ENCODE measurements around the gene PHF8. TPM values are rescaled to one million over a fixed set of nuclear protein-coding genes. Genes with fewer than 3 reads are reported as not detected.

The PHF8 gene
- total RNA-seq, 1 experiment from 2014 or later = 29.6 TPM

DNA sequence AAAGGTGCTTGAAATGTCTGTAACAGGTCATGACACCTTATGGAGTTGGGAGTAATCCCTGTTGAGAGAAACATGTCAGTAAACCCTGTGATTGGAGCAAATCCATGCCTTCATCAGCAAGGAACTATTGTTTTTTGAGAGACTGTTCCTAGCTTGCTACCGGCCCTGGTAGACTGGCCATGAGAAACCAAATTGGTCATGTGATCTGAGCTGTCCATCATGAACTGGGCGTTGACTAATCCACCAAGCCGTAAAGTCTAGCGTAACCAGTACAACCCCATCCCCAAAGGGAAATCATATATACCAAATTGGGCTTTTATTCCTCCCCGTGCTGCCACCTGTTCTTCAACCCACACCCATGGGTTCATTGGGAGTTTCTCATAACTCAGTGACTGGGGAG is 143.7 kb downstream of the PHF8 start:
- POLR2A ChIA-PET = no interaction called here

DNA sequence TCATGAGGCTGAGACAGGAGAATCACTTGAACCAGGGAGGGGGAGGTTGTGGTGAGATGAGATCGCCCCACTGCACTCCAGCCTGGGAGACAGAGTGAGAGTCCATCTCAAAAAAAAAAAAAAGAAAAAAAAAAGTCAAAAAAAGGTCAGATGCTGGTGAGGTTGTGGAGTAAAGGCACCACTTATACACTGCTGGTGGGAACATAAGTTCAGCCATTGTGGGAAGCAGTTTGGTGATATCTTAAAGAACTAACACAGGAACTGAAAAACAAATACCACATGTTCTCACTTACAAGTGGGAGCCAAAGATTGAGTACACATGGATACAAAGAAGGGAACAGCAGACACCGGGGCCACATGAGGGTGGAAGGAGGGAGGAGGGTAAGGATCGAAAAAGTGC is 149.0 kb downstream of the PHF8 start:
- no peak for ATAC-seq
- POLR2A ChIA-PET = no interaction called here
- H3K9me3 Mint-ChIP-seq = no peaks in the 10 kb centered on the region
- TF ChIP-seq CBFB (CRISPR knock-in tag; IDR thresholded peaks at IDR 0.05; ENCODE audit: low read depth) = no peak
- no peak for TF ChIP-seq ESRRA (CRISPR knock-in tag; IDR thresholded peaks at IDR 0.05; ENCODE audit: borderline replicate concordance)
- TF ChIP-seq, protein P1, sequence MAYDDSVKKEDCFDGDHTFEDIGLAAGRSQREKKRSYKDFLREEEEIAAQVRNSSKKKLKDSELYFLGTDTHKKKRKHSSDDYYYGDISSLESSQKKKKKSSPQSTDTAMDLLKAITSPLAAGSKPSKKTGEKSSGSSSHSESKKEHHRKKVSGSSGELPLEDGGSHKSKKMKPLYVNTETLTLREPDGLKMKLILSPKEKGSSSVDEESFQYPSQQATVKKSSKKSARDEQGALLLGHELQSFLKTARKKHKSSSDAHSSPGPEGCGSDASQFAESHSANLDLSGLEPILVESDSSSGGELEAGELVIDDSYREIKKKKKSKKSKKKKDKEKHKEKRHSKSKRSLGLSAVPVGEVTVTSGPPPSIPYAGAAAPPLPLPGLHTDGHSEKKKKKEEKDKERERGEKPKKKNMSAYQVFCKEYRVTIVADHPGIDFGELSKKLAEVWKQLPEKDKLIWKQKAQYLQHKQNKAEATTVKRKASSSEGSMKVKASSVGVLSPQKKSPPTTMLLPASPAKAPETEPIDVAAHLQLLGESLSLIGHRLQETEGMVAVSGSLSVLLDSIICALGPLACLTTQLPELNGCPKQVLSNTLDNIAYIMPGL (CRISPR knock-in tag; IDR thresholded peaks at IDR 0.05) = no peak
- TF ChIP-seq GABPB1 (CRISPR knock-in tag; IDR thresholded peaks at IDR 0.05) = no peak
- no peak for TF ChIP-seq NFATC4 (CRISPR knock-in tag; IDR thresholded peaks at IDR 0.05)
- TF ChIP-seq, protein P2, sequence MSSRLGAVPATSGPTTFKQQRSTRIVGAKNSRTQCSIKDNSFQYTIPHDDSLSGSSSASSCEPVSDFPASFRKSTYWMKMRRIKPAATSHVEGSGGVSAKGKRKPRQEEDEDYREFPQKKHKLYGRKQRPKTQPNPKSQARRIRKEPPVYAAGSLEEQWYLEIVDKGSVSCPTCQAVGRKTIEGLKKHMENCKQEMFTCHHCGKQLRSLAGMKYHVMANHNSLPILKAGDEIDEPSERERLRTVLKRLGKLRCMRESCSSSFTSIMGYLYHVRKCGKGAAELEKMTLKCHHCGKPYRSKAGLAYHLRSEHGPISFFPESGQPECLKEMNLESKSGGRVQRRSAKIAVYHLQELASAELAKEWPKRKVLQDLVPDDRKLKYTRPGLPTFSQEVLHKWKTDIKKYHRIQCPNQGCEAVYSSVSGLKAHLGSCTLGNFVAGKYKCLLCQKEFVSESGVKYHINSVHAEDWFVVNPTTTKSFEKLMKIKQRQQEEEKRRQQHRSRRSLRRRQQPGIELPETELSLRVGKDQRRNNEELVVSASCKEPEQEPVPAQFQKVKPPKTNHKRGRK (CRISPR knock-in tag; IDR thresholded peaks at IDR 0.05; ENCODE audit: borderline replicate concordance) = no peak
- TF ChIP-seq, protein P3, sequence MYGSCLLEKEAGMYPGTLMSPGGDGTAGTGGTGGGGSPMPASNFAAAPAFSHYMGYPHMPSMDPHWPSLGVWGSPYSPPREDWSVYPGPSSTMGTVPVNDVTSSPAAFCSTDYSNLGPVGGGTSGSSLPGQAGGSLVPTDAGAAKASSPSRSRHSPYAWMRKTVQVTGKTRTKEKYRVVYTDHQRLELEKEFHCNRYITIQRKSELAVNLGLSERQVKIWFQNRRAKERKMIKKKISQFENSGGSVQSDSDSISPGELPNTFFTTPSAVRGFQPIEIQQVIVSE (CRISPR knock-in tag; IDR thresholded peaks at IDR 0.05; ENCODE audit: borderline replicate concordance) = no peak
- TF ChIP-seq, protein P4, sequence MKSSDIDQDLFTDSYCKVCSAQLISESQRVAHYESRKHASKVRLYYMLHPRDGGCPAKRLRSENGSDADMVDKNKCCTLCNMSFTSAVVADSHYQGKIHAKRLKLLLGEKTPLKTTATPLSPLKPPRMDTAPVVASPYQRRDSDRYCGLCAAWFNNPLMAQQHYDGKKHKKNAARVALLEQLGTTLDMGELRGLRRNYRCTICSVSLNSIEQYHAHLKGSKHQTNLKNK (CRISPR knock-in tag; IDR thresholded peaks at IDR 0.05) = no peak
- TF ChIP-seq ZNF232 (CRISPR knock-in tag; IDR thresholded peaks at IDR 0.05) = no peak
- TF ChIP-seq NFE2L1 (CRISPR knock-in tag; IDR thresholded peaks at IDR 0.05) = no peak
- TF ChIP-seq FOXJ3 (CRISPR knock-in tag; IDR thresholded peaks at IDR 0.05; ENCODE audit: borderline replicate concordance) = no peak
- TF ChIP-seq, protein P5, sequence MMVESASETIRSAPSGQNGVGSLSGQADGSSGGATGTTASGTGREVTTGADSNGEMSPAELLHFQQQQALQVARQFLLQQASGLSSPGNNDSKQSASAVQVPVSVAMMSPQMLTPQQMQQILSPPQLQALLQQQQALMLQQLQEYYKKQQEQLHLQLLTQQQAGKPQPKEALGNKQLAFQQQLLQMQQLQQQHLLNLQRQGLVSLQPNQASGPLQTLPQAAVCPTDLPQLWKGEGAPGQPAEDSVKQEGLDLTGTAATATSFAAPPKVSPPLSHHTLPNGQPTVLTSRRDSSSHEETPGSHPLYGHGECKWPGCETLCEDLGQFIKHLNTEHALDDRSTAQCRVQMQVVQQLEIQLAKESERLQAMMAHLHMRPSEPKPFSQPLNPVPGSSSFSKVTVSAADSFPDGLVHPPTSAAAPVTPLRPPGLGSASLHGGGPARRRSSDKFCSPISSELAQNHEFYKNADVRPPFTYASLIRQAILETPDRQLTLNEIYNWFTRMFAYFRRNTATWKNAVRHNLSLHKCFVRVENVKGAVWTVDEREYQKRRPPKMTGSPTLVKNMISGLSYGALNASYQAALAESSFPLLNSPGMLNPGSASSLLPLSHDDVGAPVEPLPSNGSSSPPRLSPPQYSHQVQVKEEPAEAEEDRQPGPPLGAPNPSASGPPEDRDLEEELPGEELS (CRISPR knock-in tag; IDR thresholded peaks at IDR 0.05) = no peak
- TF ChIP-seq, protein P6, sequence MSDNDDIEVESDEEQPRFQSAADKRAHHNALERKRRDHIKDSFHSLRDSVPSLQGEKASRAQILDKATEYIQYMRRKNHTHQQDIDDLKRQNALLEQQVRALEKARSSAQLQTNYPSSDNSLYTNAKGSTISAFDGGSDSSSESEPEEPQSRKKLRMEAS (CRISPR knock-in tag; IDR thresholded peaks at IDR 0.05) = no peak
- TF ChIP-seq CREM (CRISPR knock-in tag; IDR thresholded peaks at IDR 0.05) = no peak
- TF ChIP-seq, protein P7, sequence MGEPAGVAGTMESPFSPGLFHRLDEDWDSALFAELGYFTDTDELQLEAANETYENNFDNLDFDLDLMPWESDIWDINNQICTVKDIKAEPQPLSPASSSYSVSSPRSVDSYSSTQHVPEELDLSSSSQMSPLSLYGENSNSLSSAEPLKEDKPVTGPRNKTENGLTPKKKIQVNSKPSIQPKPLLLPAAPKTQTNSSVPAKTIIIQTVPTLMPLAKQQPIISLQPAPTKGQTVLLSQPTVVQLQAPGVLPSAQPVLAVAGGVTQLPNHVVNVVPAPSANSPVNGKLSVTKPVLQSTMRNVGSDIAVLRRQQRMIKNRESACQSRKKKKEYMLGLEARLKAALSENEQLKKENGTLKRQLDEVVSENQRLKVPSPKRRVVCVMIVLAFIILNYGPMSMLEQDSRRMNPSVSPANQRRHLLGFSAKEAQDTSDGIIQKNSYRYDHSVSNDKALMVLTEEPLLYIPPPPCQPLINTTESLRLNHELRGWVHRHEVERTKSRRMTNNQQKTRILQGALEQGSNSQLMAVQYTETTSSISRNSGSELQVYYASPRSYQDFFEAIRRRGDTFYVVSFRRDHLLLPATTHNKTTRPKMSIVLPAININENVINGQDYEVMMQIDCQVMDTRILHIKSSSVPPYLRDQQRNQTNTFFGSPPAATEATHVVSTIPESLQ (CRISPR knock-in tag; IDR thresholded peaks at IDR 0.05) = no peak
- no peak for TF ChIP-seq JAZF1 (CRISPR knock-in tag; IDR thresholded peaks at IDR 0.05)

More for the DNA sequence above, 143.7 kb downstream of the PHF8 start:
- Mint-ChIP-seq H3K9me3 (no peaks in the 10 kb centered on the region), H3K4me1 (no peaks in the 10 kb centered on the region), H3K27ac (no peak overlapping the region), H3K27me3 (ENCODE audit: low read depth) (no peaks in the 10 kb centered on the region), H3K4me3 (no peak overlapping the region), H3K36me3 (no peaks in the 10 kb centered on the region)
- no peak for DNase-seq (ENCODE audit: low spot score)
- CTCF ChIA-PET = no interaction called here
- TF ChIP-seq, protein P3 (CRISPR knock-in tag; IDR thresholded peaks at IDR 0.05; ENCODE audit: borderline replicate concordance) = no peak
- TF ChIP-seq, protein P7 (CRISPR knock-in tag; IDR thresholded peaks at IDR 0.05) = no peak
- no peak for TF ChIP-seq MYBL2 (CRISPR knock-in tag; IDR thresholded peaks at IDR 0.05)
- TF ChIP-seq, protein P8, sequence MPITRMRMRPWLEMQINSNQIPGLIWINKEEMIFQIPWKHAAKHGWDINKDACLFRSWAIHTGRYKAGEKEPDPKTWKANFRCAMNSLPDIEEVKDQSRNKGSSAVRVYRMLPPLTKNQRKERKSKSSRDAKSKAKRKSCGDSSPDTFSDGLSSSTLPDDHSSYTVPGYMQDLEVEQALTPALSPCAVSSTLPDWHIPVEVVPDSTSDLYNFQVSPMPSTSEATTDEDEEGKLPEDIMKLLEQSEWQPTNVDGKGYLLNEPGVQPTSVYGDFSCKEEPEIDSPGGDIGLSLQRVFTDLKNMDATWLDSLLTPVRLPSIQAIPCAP (CRISPR knock-in tag; IDR thresholded peaks at IDR 0.05) = no peak
- TF ChIP-seq, protein P6 (CRISPR knock-in tag; IDR thresholded peaks at IDR 0.05) = no peak
- ATAC-seq = no peak

More for the DNA sequence above, 149.0 kb downstream of the PHF8 start:
- no peaks in the 10 kb centered on the region for H3K27me3 Mint-ChIP-seq (ENCODE audit: low read depth)
- H3K36me3 Mint-ChIP-seq = no peaks in the 10 kb centered on the region
- H3K27ac Mint-ChIP-seq = no peak overlapping the region
- no peak for DNase-seq (ENCODE audit: low spot score)
- H3K4me3 Mint-ChIP-seq = no peak overlapping the region
- H3K4me1 Mint-ChIP-seq = no peaks in the 10 kb centered on the region
- CTCF ChIA-PET = no interaction called here

Data from WTC11 (cell line).